Measurements from ENCODE around the gene SMARCAL1.
A peak's percentile ranks its signal among the peaks of the same experiment; 100 is the strongest.
"Not testable (repeated sequence)": the region's sequence is repeated elsewhere in the genome, so short reads cannot be mapped to it uniquely, and the experiment has no call there.

Gene SMARCAL1

DNA sequence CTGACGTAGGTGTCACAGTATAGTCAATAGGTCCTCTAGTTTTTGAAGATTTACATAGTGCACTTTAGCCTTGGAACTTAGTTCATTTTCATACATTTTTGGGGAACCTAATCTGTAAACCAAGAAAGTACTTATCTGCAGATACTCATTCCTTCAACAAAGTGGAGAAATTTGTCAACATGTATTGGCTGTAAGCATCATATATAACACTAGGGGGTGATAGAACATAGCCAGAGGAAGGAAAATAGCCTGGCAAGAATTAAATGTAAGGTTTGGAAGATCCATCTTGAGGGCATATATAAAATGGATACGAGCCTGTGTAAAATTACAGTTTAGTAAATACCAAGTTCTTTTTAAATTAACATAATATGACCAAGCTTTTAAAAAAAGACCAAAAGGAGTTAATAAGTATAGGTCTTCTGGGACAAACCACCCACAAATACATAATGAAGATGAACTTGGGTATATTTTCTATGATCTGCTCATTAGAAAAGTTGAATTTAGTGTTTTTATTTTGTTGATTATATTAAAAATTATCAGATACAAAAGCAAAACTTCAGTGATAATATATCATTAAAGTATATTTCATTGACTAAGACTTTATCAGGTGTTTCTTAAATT, 104.6 kb downstream of the SMARCAL1 start:
- peak; percentile 72 for TF ChIP-seq CTCF (IDR thresholded peaks at IDR 0.05; ENCODE audit: low read depth, low read length)
- DNase-seq (ENCODE audit: low read depth in 2 of 2) = peak; percentile 72

GRCh38 chr2:216517447-216518225, 105.4 kb downstream of the SMARCAL1 start:
- no peak for TF ChIP-seq CTCF (IDR thresholded peaks at IDR 0.05; ENCODE audit: low read depth, low read length)
- DNase-seq (ENCODE audit: low read depth in 2 of 2) = no peak

More for the DNA sequence above, 104.6 kb downstream of the SMARCAL1 start:
- H3K4me3 ChIP-seq (replicated peaks in 1 of 2; ENCODE audit: low read depth in 2 of 2, low read length in 2 of 2) = no peak overlapping the region

DNA sequence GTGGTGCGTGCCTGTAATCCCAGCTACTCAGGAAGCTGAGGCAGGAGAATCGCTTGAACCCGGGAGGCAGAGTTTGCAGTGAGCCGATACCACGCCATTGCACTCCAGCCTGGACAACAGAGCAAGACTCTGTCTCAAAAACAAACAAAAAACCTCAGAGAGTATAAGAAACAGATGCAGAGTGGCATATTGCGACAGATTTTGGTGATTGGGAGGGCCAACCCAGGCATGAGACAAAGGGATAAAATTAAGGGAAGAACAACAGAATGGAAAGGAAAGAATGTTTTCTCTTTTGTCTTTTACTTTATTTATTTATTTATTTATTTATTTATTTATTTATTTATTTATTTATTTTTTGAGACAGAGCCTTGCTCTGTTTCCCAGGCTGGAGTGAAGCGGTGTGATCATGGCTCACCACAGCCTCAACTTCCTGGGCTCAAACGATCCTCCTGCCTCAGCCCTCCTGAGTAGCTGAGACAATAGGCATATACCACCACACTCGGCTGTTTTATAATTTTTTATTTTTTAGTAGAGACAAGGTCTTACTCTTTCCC, 106.4 kb downstream of the SMARCAL1 start:
- not testable (repeated sequence) for H3K4me3 ChIP-seq (replicated peaks in 1 of 2; ENCODE audit: low read depth in 2 of 2, low read length in 2 of 2); DNase-seq (ENCODE audit: low read depth in 2 of 2)

More at GRCh38 chr2:216517447-216518225, 105.4 kb downstream of the SMARCAL1 start:
- H3K4me3 ChIP-seq (replicated peaks in 1 of 2; ENCODE audit: low read depth in 2 of 2, low read length in 2 of 2) = no peak overlapping the region

- no peak overlapping the region for H3K4me3 ChIP-seq (replicated peaks in 1 of 2; ENCODE audit: low read depth in 2 of 2, low read length in 2 of 2)
- peak; percentile 89 to 90 for DNase-seq (ENCODE audit: low read depth in 2 of 2)
- TF ChIP-seq CTCF (IDR thresholded peaks at IDR 0.05; ENCODE audit: low read depth, low read length) = peak; percentile 65
Measured at GRCh38 chr2:216519154-216519762, 107.0 kb downstream of the SMARCAL1 start.

GRCh38 chr2:216520112-216520511, 107.8 kb downstream of the SMARCAL1 start:
- H3K4me3 ChIP-seq (replicated peaks in 1 of 2; ENCODE audit: low read depth in 2 of 2, low read length in 2 of 2) = no peak overlapping the region
- TF ChIP-seq CTCF (IDR thresholded peaks at IDR 0.05; ENCODE audit: low read depth, low read length) = no peak
- peak in 1 of 2 donors; percentile 41 for DNase-seq (ENCODE audit: low read depth in 2 of 2)

DNA sequence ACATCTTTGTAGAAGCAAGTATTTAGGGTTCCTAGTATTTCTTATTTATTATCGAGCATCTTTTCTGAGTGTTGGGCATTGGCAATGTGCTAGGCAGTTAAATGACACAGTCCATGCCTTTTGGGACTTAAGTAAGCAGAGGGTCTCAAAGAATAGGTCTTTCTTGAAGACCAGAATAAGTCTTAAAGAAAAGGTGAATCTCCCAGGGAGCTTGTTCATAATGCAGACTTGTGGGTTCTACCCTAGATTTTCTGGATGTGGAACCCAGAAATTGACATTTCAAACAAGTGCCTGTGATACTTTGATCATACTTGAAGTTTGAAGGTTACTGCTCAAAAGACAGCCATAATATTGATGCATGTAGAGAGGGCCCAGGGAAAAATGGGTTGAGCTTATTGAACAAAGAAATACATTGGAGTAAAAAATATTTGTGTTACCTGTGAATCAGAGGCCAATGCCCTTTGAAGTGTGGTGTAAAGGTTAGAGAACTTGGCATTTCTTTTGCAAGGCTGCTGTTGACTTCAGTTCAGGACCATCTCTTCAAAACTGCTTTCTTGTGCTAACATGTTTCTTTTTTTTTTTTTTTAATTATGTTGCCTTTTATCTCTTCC, 110.7 kb downstream of the SMARCAL1 start:
- no peak for TF ChIP-seq CTCF (IDR thresholded peaks at IDR 0.05; ENCODE audit: low read depth, low read length)
- no peak for DNase-seq (ENCODE audit: low read depth in 2 of 2)
- no peak overlapping the region for H3K4me3 ChIP-seq (replicated peaks in 1 of 2; ENCODE audit: low read depth in 2 of 2, low read length in 2 of 2)

Measured in cardiac fibroblast (primary cell).